Measurements from ENCODE around the gene CBX6. TPM values are rescaled to one million over a fixed set of nuclear protein-coding genes. Genes with fewer than 3 reads are reported as not detected.

The CBX6 gene
- total RNA-seq, 1 donor: 87.7 TPM

DNA sequence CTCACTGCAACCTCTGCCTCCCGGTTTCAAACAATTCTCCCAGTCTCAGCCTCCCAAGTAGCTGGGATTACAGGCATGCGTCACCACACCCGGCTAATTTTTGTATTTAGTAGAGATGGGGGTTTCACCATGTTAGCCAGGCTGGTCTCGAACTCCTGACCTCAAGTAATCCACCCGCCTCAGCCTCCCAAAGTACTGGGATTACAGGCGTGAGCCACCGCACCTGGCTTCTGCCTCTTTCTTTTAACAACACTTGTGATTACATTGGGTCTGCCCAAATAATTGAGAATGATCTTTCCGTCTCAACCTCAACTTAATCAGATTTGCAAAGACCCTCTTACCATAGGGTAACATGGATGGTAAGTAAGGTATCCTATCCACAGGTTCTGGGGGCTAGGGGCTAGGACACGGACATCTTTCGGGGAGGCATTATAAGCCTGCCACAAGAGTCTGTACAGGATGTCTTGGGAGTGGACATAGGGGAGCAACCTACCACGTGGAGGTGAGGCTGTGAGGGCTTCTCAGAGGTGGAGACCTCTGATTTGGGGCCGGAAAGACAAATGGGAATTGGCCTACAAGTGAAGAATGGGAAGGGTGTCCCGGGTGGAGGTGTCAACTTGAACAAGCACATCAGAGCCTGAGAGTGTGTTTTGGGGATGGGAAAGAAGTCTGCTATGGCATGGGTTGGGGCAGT is 2.7 kb upstream of the CBX6 start:
- DNase-seq (ENCODE audit: low read depth): no peak
- TF ChIP-seq, protein P1, sequence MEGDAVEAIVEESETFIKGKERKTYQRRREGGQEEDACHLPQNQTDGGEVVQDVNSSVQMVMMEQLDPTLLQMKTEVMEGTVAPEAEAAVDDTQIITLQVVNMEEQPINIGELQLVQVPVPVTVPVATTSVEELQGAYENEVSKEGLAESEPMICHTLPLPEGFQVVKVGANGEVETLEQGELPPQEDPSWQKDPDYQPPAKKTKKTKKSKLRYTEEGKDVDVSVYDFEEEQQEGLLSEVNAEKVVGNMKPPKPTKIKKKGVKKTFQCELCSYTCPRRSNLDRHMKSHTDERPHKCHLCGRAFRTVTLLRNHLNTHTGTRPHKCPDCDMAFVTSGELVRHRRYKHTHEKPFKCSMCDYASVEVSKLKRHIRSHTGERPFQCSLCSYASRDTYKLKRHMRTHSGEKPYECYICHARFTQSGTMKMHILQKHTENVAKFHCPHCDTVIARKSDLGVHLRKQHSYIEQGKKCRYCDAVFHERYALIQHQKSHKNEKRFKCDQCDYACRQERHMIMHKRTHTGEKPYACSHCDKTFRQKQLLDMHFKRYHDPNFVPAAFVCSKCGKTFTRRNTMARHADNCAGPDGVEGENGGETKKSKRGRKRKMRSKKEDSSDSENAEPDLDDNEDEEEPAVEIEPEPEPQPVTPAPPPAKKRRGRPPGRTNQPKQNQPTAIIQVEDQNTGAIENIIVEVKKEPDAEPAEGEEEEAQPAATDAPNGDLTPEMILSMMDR (IDR thresholded peaks at IDR 0.05; ENCODE audit: insufficient read depth, low read length): no peak

DNA sequence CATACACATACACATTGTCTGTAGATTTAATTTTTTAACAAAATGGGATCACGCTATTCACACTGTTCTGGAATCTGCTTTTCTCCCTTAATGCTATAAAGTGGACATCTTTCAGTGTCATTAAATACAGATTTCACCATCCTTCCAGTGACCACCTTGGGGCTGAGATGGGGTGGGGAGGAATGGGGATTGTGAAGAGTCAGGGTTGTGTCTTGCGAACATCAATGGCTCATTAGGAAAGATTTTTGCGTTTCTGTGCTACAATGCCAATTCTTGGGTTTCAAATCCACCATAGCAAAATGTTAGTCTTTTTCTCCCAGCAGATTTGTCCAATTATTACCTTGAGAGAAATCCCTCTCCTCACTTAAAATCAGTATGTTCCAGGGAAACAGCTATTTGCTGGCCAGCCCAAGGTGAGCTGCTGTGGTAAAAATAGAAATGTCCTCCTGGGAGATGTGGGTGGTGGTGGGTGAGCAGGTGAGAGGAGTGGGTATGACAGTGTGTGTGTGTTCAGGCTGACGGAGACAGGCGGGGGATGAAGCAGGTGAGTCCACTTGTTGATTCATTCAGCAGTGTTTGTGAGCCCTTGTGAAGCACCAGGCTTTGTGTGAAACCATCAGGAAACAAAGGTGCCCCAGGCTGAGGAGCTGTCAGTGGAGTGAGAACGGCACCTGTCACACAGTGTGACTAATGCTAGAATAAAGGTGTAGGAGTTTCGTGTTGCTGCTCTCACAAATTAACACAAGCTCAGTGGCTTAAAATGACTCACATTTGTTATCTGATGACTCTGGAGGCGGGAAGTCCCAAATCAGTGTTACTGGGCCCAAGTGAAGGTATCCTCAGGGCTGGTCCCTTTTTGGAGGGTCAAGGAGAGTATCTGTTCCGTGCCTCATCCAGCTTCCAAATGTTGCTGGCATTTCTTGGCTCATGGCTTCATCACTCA is 1.7 kb upstream of the CBX6 start:
- TF ChIP-seq, protein P1 (IDR thresholded peaks at IDR 0.05; ENCODE audit: insufficient read depth, low read length): no peak
- H3K4me3 ChIP-seq (ENCODE audit: low read depth, low read length): peak overlapping the region; percentile 74
- DNase-seq (ENCODE audit: low read depth): no peak

More for the DNA sequence above, 2.7 kb upstream of the CBX6 start:
- no peak overlapping the region for H3K4me3 ChIP-seq (ENCODE audit: low read depth, low read length)

DNA sequence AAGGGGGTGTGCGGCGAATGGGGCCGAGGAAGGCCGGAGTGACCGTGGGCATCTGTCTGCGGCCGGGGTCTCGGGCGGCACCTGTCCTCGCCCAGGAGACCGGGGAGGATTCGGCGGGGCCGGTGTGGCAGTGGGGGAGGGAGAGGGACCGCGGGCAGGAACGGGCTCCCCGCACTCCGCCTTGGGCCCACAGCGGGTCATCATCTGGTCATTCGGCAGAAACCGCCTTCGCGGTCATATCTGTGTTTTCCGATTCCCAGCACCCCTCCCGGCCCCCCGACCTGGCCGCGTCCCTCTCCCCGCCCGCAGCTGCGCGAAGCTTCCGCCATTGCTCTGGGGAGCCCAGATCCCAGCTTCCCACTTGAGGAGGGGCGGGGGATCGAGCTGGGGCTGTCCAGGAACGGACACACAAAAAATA is 824 bp upstream of the CBX6 start:
- H3K4me3 ChIP-seq (ENCODE audit: low read depth, low read length): peak overlapping the region; percentile 74
- TF ChIP-seq, protein P1 (IDR thresholded peaks at IDR 0.05; ENCODE audit: insufficient read depth, low read length): no peak
- peak; percentile 50 for DNase-seq (ENCODE audit: low read depth)

DNA sequence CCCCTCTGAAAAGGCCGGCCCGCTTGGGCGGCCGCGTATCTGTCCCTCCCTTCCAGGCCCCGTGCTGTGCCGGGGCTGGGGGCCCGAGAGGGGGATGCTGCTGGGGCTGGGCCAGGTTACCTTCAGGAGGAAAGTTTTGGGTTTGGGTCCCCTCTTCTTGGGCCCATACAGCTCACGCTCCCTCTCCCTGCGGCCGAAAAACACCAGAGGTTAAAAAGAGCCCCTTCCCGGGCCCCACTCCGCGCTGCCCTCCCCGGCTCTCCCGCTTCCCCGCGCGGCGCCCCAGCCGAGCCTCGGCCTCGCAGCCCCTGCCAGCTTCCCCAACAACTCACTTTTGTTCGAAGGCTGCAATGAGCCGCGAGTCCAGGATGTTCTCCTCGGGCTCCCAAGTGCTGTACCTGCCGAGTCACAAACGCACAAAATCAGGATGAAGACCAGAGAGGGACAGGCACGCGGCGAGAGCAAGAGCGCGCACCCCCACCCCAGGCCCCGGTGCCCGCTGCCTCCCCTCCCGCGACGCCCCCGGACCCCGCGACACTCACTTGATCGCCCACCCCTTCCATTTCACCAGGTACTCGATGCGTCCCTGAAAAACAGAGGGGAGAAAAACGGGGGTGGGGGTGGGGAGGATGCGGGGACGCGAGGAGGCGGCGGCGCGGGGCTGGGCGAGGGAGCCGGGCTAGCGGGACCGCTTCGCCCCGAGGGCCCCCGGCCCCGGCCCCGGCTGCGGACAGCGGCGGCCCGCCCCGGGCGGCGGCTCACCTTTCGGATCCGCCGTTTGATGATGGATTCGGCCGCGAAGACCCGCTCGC is 450 bp downstream of the CBX6 start:
- H3K4me3 ChIP-seq (ENCODE audit: low read depth, low read length): peak overlapping the region; percentile 78
- TF ChIP-seq, protein P1 (IDR thresholded peaks at IDR 0.05; ENCODE audit: insufficient read depth, low read length): no peak
- no peak for DNase-seq (ENCODE audit: low read depth)

DNA sequence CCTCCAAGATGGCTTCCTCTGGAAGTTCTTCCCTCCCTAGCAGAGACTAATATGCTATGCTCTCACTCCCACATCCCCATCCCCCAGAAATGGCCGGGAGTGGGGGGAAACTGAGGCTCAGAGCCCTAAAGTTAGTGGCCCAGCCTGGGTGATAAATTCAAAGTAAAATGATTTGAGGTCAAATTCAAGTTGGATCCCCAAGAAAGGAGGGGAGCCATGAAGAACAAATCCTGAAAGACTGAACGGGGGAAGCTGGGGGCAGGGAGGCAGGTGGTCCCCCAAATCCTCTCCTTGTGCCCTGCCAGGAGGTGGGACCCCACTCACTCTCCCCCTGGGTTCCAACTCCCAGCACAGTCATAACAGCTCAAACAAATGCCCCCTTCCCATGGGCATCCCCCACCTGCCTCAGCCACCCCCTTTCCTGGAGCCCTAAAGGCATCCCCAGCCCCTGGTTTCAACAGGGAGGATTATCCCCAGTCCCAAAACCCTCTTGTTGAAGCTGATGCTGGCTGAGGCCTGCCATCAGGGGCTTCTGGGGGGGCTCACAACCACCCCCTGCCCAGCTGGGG is 1.1 kb downstream of the CBX6 start:
- H3K4me3 ChIP-seq (ENCODE audit: low read depth, low read length): peak overlapping the region; percentile 78
- no peak for DNase-seq (ENCODE audit: low read depth)
- TF ChIP-seq, protein P1 (IDR thresholded peaks at IDR 0.05; ENCODE audit: insufficient read depth, low read length): no peak

DNA sequence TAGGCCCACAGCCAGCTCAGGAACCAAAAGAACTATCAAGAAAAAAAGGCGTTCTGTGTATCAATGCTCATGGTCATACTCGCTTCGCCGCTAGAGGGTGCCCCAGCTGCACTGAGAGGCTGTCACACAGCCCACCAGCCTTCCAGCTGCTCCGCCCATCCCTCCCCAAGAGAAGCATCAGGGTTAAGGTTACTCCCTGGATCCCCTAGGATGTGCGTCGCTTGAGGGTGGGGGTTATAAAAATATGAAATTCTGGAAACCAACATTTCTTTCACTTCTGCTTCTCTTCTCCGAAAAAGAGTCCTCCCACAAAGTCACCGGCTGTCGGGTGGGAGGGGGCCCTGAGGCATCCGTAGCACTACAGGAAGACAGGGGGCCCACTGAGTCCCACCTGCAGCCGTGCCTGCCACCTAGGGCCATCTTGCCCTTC is 1.7 kb downstream of the CBX6 start:
- H3K4me3 ChIP-seq (ENCODE audit: low read depth, low read length): peak overlapping the region; percentile 78
- peak; percentile 82 for DNase-seq (ENCODE audit: low read depth)
- TF ChIP-seq, protein P1 (IDR thresholded peaks at IDR 0.05; ENCODE audit: insufficient read depth, low read length): peak; percentile 91
